Lower lobe of right lung (tissue), 2 donors: ENCODE data around the gene FCER1A. TPM values are rescaled to one million over a fixed set of nuclear protein-coding genes. Genes with fewer than 3 reads are reported as not detected.

Experiments used
- ATAC-seq, 2 donors: fragments of 200-7000 bp; cut with Tn5 transposase; one replicate each; pipeline ENCODE4 v1.9.1; 2020 to 2022; ENCODE audit warnings: mild to moderate bottlenecking in 2 of 2, moderate library complexity in 2 of 2
- DNase-seq: peaks from one replicate; pipeline ENCODE4 v3.0.0-alpha.2; 2020
- H3K27ac ChIP-seq: fragments of 200-600 bp; one replicate; pipeline ENCODE4 v1.8.0; 2022
- H3K27me3 ChIP-seq: fragments of 200-600 bp; one replicate; pipeline ENCODE4 v1.8.0; 2022; ENCODE audit warnings: low read depth
- H3K36me3 ChIP-seq: fragments of 200-600 bp; one replicate; pipeline ENCODE4 v1.8.0; 2022; ENCODE audit warnings: mild to moderate bottlenecking
- H3K4me1 ChIP-seq: fragments of 200-600 bp; one replicate; pipeline ENCODE4 v1.8.0; 2022
- H3K4me3 ChIP-seq: fragments of 200-600 bp; one replicate; pipeline ENCODE4 v1.8.0; 2022; ENCODE audit warnings: mild to moderate bottlenecking
- H3K9me3 ChIP-seq: fragments of 200-600 bp; one replicate; pipeline ENCODE4 v1.8.0; 2022
- CTCF ChIP-seq: fragments of 200-600 bp; IDR thresholded peaks from one replicate; pipeline ENCODE4 v1.8.0; 2022; ENCODE audit warnings: antibody characterized with exemption, mild to moderate bottlenecking
- intact Hi-C: fragments of 100-400 bp; cut with DNase I; formaldehyde crosslinking; loops from one replicate; pipeline ENCODE4 v1.11.0; 2022
- total RNA-seq: library from RNA; stranded (reverse); fragmentation: NEBNext Ultra II Directional; extraction: Animal tissue kit (Norgen Biotek cat#: 25700); gene quantifications from one replicate; pipeline ENCODE4 v1.2.1, GENCODE V29; 2021
- donor health status: DM: no; HTN: yes; CAD: no; lungs with severe emphysema.

Gene FCER1A
- total RNA-seq, 1 donor from 2014 or later: 8.8 TPM

DNA sequence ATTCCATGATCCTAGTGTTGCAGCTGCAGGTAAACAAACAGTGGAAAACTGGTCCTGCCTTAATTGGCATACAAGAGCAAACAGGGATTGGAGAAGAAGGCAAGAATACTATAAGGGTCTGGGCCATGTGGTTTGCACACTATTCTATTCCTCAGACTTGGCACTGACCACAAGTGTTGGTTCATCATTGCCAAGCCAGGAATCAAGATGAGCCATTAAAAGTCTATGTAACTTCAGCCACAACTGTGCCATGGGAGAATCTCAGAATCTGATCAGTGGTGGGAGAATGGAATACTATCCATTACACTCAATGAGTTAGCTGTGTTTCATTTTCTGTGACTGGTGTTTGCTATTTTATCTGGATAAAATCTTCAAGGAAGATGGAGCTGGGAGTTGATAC lies 26.2 kb upstream of the FCER1A start:
- TF ChIP-seq CTCF: no peak
- Histone ChIP-seq H3K9me3 (no peaks in the 10 kb centered on the region), H3K27me3 (no peaks in the 10 kb centered on the region), H3K4me1 (no peaks in the 10 kb centered on the region), H3K36me3 (no peaks in the 10 kb centered on the region), H3K27ac (no peak overlapping the region), H3K4me3 (no peak overlapping the region)
- ATAC-seq (no peak), DNase-seq (no peak)
- intact Hi-C loops: no loop called here

GRCh38 chr1:159279773-159280172 lies 22.4 kb upstream of the FCER1A start:
- H3K4me3 ChIP-seq: no peak overlapping the region
- intact Hi-C loops: no loop called here
- no peak for TF ChIP-seq CTCF
- no peaks in the 10 kb centered on the region for H3K27me3 ChIP-seq
- H3K4me1 ChIP-seq: no peaks in the 10 kb centered on the region
- H3K9me3 ChIP-seq: no peaks in the 10 kb centered on the region
- H3K27ac ChIP-seq: no peak overlapping the region
- ATAC-seq (no peak), DNase-seq (no peak)
- no peaks in the 10 kb centered on the region for H3K36me3 ChIP-seq

DNA sequence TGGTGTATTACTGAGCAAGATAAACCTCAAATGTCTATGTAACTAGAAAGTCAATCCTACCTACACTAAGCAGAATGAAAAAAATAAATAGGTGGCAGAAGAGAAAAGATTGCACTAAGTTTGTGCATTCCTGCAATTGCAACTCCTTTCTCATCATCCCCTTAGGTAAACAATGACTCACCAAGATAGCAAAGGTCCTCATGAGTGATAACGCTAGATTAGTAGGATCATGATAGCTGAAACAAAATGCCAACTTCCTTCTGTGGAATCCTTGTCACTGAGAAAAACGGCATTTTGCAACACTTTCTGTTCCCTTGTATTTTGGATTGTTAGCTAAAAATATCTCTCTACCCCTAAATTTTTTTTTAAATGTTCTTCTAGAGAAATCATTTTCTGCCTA lies 20.0 kb upstream of the FCER1A start:
- TF ChIP-seq CTCF: no peak
- Histone ChIP-seq H3K4me3 (no peak overlapping the region), H3K27me3 (no peaks in the 10 kb centered on the region), H3K4me1 (no peaks in the 10 kb centered on the region), H3K27ac (no peak overlapping the region), H3K9me3 (no peaks in the 10 kb centered on the region), H3K36me3 (no peaks in the 10 kb centered on the region)
- intact Hi-C loops: no loop called here
- DNase-seq (no peak), ATAC-seq (no peak)

DNA sequence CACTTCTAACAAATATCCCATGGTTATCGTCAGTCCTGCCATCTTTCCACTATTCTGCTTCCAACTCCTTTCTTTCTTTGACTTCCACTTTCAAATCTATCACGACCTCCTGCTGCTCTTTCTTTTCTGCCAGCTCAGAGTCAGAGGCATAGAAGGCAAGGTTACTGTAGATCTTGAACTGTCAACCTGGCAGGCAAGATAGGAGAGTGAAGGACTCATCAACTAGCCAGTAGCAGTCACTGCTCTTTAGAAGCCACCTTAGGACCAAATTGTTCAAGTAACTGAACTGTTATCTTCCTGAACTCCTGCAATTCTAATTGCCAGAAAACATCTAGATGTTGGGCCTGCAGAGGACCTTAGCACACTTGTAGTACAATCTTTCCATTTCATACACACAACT lies 13.1 kb upstream of the FCER1A start:
- DNase-seq (no peak), ATAC-seq (no peak)
- intact Hi-C loops: no loop called here
- Histone ChIP-seq H3K36me3 (no peaks in the 10 kb centered on the region), H3K9me3 (no peaks in the 10 kb centered on the region), H3K4me1 (no peaks in the 10 kb centered on the region), H3K4me3 (no peak overlapping the region), H3K27ac (no peak overlapping the region), H3K27me3 (no peaks in the 10 kb centered on the region)
- no peak for TF ChIP-seq CTCF

- no peak overlapping the region for H3K4me3 ChIP-seq
- H3K9me3 ChIP-seq: no peaks in the 10 kb centered on the region
- intact Hi-C loops: no loop called here
- H3K27me3 ChIP-seq: no peaks in the 10 kb centered on the region
- no peak for ATAC-seq
- TF ChIP-seq CTCF: no peak
- H3K4me1 ChIP-seq: no peaks in the 10 kb centered on the region
- no peaks in the 10 kb centered on the region for H3K36me3 ChIP-seq
- no peak overlapping the region for H3K27ac ChIP-seq
- DNase-seq: no peak
Observed at GRCh38 chr1:159291424-159291823, 10.7 kb upstream of the FCER1A start.
